ENCODE measurements around the gene ETV6.

The ETV6 gene

DNA sequence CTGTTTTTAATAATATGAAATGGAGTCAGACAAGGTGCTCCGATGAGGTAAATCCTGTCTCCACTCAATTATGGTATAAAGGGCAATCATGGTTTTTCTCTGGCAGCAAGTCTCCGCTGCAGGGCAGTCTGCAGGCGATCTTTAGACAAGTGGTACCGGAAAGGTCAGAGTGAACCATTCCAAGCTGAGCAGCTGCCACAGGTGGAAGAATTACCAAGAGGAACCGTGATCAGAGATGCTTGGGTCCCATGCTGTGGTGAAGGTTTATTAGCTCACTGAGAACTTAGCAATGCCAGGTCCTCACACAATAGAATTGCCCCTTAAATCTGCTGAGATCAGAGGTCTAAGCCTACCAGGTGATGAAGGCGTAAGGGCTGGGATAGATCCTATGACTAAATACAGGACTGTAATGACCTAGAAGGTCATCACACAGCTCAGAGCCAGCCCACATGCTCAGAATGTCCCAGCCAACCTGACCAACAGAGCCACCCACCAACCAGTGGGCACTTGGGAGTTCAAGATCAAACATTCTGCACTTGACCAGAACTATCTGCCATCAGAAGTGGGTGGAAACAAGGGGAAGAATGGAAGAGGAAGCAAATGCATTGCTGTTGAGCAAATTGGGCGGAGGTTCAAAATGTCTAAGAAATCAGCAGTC lies 246.1 kb downstream of the ETV6 start:
- no peak for DNase-seq (ENCODE audit: low spot score)
- in situ Hi-C loops (cut with MboI; ENCODE audit: low sequenced_read_pairs, unreplicated experiment), result no loop called here
- TF ChIP-seq, protein P1, sequence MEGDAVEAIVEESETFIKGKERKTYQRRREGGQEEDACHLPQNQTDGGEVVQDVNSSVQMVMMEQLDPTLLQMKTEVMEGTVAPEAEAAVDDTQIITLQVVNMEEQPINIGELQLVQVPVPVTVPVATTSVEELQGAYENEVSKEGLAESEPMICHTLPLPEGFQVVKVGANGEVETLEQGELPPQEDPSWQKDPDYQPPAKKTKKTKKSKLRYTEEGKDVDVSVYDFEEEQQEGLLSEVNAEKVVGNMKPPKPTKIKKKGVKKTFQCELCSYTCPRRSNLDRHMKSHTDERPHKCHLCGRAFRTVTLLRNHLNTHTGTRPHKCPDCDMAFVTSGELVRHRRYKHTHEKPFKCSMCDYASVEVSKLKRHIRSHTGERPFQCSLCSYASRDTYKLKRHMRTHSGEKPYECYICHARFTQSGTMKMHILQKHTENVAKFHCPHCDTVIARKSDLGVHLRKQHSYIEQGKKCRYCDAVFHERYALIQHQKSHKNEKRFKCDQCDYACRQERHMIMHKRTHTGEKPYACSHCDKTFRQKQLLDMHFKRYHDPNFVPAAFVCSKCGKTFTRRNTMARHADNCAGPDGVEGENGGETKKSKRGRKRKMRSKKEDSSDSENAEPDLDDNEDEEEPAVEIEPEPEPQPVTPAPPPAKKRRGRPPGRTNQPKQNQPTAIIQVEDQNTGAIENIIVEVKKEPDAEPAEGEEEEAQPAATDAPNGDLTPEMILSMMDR (IDR thresholded peaks at IDR 0.05; ENCODE audit: borderline replicate concordance, control extremely low read depth, extremely low read depth, insufficient read depth, missing control alignments), result no peak

DNA sequence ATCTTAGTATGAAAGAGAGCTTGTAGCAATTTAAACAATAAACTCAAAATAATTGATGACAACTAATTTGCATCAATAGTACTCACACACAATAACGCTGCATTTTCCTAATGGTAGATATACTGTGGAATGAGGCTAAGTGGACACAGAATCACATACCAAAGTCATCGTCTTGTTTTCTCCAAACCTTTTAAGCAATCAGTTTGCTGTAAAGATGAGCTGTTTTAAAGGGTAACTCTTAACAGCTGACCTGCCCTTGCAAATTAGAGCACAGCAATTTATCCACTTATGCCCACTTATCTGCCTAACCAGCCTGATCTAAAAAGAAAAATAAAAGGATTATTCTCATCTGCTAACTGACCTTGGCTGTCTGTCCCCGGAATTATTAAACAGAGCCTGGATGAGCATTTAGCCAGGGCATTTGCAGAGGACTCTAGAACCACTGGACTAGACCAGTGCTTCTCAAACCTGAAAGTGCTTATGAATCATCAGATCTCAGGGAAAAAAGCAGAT lies 247.0 kb downstream of the ETV6 start:
- no peak for DNase-seq (ENCODE audit: low spot score)
- TF ChIP-seq, protein P1 (IDR thresholded peaks at IDR 0.05; ENCODE audit: borderline replicate concordance, control extremely low read depth, extremely low read depth, insufficient read depth, missing control alignments), result no peak
- in situ Hi-C loops (cut with MboI; ENCODE audit: low sequenced_read_pairs, unreplicated experiment), result no loop called here

DNA sequence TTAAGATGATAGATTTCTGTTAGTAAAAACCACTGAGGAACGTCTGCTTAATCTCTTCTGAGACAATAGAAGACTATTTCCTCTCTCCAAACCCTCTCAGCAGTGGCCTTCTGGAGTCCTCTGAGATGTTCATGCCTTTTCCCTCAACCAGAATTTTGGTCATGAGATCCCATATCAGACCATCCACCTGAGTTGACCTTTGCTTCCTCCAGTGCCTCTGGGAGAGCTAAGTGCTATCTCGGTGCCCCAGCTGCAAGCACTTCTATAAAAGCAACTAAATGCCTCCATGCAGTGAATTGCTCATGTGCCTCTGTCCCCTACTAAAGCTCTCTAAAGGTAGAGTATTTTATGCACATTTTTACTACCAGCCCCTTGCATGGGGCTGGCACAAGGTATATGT lies 248.4 kb downstream of the ETV6 start:
- TF ChIP-seq, protein P1 (IDR thresholded peaks at IDR 0.05; ENCODE audit: borderline replicate concordance, control extremely low read depth, extremely low read depth, insufficient read depth, missing control alignments), result no peak
- DNase-seq (ENCODE audit: low spot score), result no peak
- in situ Hi-C loops (cut with MboI; ENCODE audit: low sequenced_read_pairs, unreplicated experiment), result no loop called here

DNA sequence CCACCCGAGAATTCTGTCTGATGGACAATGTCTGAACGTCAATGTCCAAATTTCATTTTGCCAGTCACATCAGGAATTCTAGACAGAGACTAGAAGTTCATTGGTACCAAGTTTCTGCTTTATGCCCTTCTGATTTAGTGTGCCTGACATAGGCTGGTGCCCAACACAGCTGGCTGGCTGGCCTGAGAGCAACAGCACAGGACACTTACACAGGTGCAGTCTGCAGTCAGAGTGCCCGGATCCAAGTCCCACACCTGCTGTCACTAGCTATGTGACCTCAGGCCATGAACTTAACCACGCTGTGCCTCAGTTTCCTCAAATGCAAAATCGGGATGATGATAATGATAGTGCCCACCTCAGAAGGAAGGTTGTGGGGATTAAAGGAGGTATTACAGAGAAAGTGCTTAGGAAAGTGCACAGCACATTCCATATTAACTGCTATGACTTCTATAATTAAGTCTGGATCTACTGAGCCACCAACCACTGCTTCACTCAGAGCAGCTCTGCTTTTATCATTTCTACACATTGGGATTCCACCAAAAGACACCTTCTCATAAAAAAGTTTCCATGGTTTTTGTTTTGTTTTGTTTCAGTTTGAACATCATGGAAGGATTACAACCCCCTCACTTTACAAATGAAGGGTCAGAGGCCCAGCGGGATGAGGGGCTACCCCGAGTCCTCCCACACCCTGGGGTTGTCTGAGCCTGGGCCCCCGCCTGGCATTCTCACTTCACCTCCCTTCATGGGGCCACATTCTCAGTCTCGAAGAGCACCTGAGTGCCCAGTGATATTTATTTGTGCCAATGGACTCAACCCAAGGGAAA lies 252.4 kb downstream of the ETV6 start:
- in situ Hi-C loops (cut with MboI; ENCODE audit: low sequenced_read_pairs, unreplicated experiment), result no loop called here
- TF ChIP-seq, protein P1 (IDR thresholded peaks at IDR 0.05; ENCODE audit: borderline replicate concordance, control extremely low read depth, extremely low read depth, insufficient read depth, missing control alignments), result no peak
- peak; percentile 38 for DNase-seq (ENCODE audit: low spot score)

DNA sequence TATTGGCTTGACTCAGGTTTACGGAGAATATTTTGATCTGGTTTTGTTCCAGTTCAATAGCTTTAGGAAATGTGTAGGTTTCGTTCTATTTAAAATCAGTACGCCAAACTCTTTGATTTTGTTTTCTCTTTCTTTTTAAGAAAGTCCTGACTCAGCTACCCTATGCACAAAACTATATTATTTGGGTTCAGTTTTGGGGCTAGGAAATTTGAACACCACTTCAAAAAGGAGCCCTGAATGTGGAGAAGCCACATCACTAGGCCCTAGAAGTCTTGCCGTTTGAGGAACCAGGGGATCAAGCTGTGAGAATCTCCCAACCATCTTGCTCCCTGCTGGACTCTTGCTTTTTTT lies 253.0 kb downstream of the ETV6 start:
- DNase-seq (ENCODE audit: low spot score), result peak; percentile 26
- in situ Hi-C loops (cut with MboI; ENCODE audit: low sequenced_read_pairs, unreplicated experiment), result no loop called here
- TF ChIP-seq, protein P1 (IDR thresholded peaks at IDR 0.05; ENCODE audit: borderline replicate concordance, control extremely low read depth, extremely low read depth, insufficient read depth, missing control alignments), result no peak

DNA sequence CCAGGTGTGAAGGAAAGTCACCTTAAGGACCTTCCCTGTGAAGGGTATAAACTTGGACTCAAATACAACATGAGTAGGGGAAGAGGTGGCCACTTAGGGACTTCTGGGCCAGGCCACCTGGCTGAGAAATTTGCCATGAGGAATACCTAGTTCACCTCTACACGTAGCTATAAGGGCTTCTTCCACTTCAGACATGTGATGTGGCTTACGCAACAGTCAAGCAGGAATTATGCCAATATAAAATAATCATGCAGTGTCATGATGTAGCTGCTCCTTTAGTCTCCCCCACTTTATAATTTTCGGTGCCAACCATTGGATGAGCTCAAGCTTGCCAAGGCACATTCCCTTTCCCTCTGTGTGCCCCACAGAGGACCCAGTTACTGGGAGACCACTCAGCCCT lies 254.7 kb downstream of the ETV6 start:
- in situ Hi-C loops (cut with MboI; ENCODE audit: low sequenced_read_pairs, unreplicated experiment), result no loop called here
- TF ChIP-seq, protein P1 (IDR thresholded peaks at IDR 0.05; ENCODE audit: borderline replicate concordance, control extremely low read depth, extremely low read depth, insufficient read depth, missing control alignments), result no peak

More for the DNA sequence above, 254.7 kb downstream of the ETV6 start:
- DNase-seq (ENCODE audit: low spot score), result no peak

All from GM13976 (cell line).